ENCODE data around the gene ALKBH7. TPM values are rescaled to one million over a fixed set of nuclear protein-coding genes. Genes with fewer than 3 reads are reported as not detected.

Gene ALKBH7
- total and polyA plus RNA-seq, 2 of the 13 experiments (the other 11 are each of a cell fraction or from before 2014, with no cell fraction given): 29.6 to 45.9 TPM

DNA sequence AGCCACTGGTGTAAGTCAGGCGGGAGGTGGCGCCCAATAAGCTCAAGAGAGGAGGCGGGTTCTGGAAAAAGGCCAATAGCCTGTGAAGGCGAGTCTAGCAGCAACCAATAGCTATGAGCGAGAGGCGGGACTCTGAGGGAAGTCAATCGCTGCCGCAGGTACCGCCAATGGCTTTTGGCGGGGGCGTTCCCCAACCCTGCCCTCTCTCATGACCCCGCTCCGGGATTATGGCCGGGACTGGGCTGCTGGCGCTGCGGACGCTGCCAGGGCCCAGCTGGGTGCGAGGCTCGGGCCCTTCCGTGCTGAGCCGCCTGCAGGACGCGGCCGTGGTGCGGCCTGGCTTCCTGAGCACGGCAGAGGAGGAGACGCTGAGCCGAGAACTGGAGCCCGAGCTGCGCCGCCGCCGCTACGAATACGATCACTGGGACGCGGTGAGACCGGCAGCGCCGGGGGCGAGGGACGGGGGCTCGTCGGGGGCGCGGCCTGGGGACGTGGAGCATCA is at the start of gene ALKBH7 (continued):
- TF ChIP-seq, protein P1, sequence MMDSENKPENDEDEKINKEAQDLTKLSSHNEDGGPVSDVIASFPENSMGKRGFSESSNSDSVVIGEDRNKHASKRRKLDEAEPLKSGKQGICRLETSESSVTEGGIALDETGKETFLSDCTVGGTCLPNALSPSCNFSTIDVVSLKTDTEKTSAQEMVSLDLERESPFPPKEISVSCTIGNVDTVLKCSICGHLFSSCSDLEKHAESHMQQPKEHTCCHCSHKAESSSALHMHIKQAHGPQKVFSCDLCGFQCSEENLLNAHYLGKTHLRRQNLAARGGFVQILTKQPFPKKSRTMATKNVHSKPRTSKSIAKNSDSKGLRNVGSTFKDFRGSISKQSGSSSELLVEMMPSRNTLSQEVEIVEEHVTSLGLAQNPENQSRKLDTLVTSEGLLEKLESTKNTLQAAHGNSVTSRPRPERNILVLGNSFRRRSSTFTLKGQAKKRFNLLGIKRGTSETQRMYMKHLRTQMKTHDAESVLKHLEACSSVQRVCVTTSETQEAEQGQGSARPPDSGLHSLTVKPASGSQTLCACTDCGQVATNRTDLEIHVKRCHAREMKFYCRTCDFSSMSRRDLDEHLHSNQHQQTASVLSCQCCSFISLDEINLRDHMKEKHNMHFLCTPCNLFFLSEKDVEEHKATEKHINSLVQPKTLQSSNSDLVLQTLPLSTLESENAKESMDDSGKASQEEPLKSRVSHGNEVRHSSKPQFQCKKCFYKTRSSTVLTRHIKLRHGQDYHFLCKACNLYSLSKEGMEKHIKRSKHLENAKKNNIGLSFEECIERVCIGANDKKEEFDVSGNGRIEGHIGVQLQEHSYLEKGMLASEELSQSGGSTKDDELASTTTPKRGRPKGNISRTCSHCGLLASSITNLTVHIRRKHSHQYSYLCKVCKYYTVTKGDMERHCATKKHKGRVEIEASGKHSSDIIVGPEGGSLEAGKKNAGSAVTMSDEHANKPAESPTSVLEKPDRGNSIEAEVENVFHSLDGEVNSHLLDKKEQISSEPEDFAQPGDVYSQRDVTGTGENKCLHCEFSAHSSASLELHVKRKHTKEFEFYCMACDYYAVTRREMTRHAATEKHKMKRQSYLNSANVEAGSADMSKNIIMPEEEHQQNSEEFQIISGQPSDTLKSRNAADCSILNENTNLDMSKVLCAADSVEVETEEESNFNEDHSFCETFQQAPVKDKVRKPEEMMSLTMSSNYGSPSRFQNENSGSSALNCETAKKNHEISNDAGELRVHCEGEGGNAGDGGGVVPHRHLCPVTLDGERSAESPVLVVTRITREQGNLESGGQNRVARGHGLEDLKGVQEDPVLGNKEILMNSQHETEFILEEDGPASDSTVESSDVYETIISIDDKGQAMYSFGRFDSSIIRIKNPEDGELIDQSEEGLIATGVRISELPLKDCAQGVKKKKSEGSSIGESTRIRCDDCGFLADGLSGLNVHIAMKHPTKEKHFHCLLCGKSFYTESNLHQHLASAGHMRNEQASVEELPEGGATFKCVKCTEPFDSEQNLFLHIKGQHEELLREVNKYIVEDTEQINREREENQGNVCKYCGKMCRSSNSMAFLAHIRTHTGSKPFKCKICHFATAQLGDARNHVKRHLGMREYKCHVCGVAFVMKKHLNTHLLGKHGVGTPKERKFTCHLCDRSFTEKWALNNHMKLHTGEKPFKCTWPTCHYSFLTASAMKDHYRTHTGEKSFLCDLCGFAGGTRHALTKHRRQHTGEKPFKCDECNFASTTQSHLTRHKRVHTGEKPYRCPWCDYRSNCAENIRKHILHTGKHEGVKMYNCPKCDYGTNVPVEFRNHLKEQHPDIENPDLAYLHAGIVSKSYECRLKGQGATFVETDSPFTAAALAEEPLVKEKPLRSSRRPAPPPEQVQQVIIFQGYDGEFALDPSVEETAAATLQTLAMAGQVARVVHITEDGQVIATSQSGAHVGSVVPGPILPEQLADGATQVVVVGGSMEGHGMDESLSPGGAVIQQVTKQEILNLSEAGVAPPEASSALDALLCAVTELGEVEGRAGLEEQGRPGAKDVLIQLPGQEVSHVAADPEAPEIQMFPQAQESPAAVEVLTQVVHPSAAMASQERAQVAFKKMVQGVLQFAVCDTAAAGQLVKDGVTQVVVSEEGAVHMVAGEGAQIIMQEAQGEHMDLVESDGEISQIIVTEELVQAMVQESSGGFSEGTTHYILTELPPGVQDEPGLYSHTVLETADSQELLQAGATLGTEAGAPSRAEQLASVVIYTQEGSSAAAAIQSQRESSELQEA (CRISPR knock-in tag; IDR thresholded peaks at IDR 0.05; ENCODE audit: not compliant biosample characterization): peak; percentile 74
- TF ChIP-seq ZNF232 (CRISPR knock-in tag; IDR thresholded peaks at IDR 0.05; ENCODE audit: borderline replicate concordance): no peak
- 0 out of 2 replicates have a peak, but pooled peaks have one; percentile 75 for TF ChIP-seq TMF1 (CRISPR knock-in tag; IDR thresholded peaks at IDR 0.05; ENCODE audit: low read depth)
- 0 out of 2 replicates have a peak, but pooled peaks have one; percentile 48 for TF ChIP-seq CHCHD3 (CRISPR knock-in tag; IDR thresholded peaks at IDR 0.05)
- TF ChIP-seq PRPF4 (IDR thresholded peaks at IDR 0.05; ENCODE audit: low read depth, low read length, poor library complexity, severe bottlenecking): no peak
- TF ChIP-seq, protein P2, sequence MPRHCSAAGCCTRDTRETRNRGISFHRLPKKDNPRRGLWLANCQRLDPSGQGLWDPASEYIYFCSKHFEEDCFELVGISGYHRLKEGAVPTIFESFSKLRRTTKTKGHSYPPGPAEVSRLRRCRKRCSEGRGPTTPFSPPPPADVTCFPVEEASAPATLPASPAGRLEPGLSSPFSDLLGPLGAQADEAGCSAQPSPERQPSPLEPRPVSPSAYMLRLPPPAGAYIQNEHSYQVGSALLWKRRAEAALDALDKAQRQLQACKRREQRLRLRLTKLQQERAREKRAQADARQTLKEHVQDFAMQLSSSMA (CRISPR knock-in tag; IDR thresholded peaks at IDR 0.05): no peak
- TF ChIP-seq, protein P3, sequence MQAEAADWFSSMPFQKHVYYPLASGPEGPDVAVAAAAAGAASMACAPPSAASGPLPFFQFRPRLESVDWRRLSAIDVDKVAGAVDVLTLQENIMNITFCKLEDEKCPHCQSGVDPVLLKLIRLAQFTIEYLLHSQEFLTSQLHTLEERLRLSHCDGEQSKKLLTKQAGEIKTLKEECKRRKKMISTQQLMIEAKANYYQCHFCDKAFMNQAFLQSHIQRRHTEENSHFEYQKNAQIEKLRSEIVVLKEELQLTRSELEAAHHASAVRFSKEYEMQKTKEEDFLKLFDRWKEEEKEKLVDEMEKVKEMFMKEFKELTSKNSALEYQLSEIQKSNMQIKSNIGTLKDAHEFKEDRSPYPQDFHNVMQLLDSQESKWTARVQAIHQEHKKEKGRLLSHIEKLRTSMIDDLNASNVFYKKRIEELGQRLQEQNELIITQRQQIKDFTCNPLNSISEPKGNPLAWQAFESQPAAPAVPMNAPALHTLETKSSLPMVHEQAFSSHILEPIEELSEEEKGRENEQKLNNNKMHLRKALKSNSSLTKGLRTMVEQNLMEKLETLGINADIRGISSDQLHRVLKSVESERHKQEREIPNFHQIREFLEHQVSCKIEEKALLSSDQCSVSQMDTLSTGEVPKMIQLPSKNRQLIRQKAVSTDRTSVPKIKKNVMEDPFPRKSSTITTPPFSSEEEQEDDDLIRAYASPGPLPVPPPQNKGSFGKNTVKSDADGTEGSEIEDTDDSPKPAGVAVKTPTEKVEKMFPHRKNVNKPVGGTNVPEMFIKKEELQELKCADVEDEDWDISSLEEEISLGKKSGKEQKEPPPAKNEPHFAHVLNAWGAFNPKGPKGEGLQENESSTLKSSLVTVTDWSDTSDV (CRISPR knock-in tag; IDR thresholded peaks at IDR 0.05): no peak
- peak; percentile 41; the same call in 1 of the 2 replicates for TF ChIP-seq SAFB2 (CRISPR knock-in tag; IDR thresholded peaks at IDR 0.05; ENCODE audit: borderline replicate concordance, low read depth)
- no peak for TF ChIP-seq TGIF2 (CRISPR knock-in tag; IDR thresholded peaks at IDR 0.05)
- TF ChIP-seq ETV5 (CRISPR knock-in tag; IDR thresholded peaks at IDR 0.05; ENCODE audit: borderline replicate concordance): no peak
- TF ChIP-seq NONO (IDR thresholded peaks at IDR 0.05): no peak
- peak; percentile 90 for TF ChIP-seq NONO (CRISPR knock-in tag; conservative IDR thresholded peaks at IDR 0.05)
- TF ChIP-seq, protein P4, sequence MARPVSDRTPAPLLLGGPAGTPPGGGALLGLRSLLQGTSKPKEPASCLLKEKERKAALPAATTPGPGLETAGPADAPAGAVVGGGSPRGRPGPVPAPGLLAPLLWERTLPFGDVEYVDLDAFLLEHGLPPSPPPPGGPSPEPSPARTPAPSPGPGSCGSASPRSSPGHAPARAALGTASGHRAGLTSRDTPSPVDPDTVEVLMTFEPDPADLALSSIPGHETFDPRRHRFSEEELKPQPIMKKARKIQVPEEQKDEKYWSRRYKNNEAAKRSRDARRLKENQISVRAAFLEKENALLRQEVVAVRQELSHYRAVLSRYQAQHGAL (CRISPR knock-in tag; IDR thresholded peaks at IDR 0.05; ENCODE audit: not compliant biosample characterization): no peak
- TF ChIP-seq ZNF350 (CRISPR knock-in tag; IDR thresholded peaks at IDR 0.05; ENCODE audit: borderline replicate concordance, low read depth): peak; percentile 80
- no peak for TF ChIP-seq ZMYM2 (CRISPR knock-in tag; IDR thresholded peaks at IDR 0.05)
- TF ChIP-seq, protein P5, sequence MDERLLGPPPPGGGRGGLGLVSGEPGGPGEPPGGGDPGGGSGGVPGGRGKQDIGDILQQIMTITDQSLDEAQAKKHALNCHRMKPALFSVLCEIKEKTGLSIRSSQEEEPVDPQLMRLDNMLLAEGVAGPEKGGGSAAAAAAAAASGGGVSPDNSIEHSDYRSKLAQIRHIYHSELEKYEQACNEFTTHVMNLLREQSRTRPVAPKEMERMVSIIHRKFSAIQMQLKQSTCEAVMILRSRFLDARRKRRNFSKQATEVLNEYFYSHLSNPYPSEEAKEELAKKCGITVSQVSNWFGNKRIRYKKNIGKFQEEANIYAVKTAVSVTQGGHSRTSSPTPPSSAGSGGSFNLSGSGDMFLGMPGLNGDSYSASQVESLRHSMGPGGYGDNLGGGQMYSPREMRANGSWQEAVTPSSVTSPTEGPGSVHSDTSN (CRISPR knock-in tag; IDR thresholded peaks at IDR 0.05): no peak; the same call in 1 of the 2 replicates
